HG02759 (cell line): Measurements from ENCODE around the gene COG4.
A peak's percentile ranks its signal among the peaks of the same experiment; 100 is the strongest.
"Not testable (repeated sequence)": the region's sequence is repeated elsewhere in the genome, so short reads cannot be mapped to it uniquely, and the experiment has no call there.

Experiments used
- ATAC-seq: cut with Tn5 transposase; IDR thresholded peaks from one replicate; pipeline ENCODE4 v1.9.1; 2021; ENCODE audit warnings: mild to moderate bottlenecking, moderate library complexity; ENCODE audit not compliant: unreplicated experiment

COG4 gene

DNA sequence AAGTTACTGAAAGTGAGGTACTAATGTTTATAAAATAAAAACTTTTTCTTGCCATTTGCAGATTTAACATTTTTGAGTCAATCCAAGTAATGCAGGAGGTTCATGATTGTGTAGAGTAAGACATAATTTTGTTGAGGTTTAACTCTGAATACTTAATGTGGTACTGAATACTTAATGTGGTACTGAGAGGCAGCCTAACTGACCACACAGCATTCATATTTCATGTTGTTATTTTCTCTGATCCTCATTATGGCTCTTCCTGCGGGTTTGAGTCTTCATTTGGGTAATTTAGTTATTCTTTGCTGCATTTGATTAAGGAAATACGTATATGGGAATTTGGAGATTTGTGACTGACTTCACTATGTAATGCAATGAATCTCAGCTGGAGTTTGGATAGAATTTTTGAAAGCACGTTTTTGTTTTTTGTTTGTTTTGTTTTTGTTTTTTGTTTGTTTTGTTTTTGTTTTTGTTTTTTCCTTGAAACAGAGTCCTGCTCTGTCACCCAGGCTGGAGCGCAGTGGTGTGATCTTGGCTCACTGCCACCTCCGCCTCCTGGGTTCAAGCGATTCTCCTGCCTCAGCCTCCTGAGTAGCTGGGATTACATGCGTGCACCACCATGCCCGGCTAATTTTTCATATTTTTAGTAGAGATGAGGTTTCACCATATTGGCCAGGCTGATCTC lies 4.1 kb upstream of the COG4 start:
- no peak for ATAC-seq

DNA sequence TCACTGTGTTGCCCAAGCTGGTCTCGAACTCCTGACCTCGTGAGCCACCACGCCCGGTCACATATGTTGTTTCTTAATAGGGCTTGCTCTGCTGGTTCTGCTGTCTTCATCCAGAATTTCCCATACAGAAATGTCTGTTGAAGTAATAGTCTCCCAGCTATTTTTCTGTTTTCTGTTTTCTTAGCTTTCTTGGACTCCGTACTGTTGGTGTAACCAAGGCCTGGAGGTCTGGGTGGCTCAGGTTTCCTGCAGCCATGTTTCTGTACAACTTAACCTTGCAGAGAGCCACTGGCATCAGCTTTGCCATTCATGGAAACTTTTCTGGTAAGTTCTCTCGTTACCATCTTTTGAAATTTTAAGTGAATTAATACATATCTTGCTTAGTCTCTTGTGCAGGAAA lies 3.0 kb upstream of the COG4 start:
- no peak for ATAC-seq

DNA sequence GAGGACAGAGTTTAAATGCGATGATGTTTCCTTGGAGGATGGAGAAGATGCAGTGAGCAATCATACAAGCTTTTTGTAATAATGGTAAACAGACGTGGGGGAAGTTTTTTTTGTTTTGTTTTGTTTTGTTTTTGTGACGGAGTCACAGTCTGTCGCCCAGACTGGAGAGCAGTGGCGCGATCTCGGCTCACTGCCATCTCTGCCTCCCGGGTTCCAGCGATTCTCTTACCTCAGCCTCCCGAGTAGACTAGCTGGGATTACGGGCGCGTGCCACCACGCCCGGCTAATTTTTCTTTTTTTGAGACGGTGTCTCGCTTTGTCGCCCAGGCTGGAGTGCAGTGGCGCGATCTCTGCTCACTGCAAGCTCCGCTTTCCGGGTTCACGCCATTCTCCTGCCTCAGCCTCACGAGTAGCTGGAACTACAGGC lies 1.1 kb upstream of the COG4 start:
- ATAC-seq = not testable (repeated sequence)

DNA sequence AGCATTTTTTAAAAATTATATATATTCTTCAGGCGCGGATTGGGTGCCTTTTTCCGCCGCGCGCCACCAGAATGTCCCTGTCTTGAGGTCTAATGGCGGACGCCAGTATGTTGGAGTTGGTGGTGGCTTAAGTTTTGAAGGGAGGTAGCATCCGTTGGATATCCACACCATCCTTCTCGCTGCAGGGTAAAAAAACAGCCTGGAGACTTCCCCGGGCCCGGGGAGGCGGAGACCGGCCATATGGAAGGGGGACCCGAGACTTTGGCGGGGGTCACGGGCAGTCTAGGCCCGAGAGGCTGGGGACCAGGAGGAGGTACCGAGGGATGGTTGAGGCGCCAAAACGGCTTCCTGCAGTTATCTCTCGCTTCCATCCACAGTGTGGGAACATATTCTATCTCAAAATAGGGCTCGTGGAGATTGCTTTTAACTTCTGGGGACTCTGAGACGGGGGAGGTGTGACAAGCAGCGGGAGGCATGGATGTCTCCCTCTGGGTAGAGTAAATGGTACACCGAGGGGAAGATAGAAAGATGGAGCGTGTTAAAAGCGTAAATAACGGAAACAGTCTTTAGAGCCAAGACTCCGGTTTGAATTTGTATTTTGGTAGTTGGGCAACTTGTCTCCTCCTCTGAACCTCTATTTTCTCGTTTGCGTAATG lies 517 bp upstream of the COG4 start, which contains the start of gene SF3B3:
Gene SF3B3, plus strand, starts transcription at position 74 of the 656 bp plus-strand sequence. CDS start 2,841 bp downstream, outside the sequence.
- ATAC-seq = peak; percentile 44

DNA sequence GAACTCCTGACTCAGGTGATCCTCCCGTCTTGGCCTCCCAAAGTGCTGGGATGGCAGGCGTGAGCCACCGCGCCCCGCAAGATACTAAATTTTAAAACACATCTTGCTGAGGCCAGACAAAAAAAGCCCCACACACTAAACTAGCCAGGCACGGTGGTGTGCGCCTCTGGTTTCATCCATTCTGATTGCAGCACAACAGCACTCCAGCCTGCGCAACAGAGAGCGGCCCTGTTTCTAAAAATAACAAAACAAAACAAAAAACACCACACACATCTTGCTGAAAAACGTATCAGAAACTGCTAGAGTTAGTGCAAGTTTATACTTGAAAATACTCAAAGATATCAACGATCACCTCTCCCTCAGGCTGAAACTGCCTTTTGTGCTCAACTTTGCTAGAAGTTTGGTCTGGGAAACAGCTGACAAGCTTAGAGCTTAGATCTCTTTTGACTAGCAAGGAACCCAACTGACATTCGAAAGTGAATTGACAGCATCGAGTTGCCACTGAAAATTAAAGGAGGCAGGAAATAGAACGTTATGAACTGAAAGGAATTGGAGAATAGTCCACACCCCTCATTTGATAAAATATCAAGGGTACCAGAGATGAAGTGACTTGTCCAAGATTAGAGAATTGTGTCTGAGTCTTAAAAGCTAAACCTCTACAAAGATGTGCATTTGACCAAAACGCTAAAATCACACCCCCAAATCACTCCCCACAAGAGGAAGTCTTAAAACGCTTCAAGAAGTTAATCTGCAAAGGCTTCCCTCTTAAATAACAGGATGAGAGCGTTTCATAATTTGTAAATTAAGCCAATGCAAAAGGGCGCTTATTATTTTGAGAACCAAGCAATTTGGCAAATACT lies 908 bp downstream of the COG4 start:
- ATAC-seq = no peak

DNA sequence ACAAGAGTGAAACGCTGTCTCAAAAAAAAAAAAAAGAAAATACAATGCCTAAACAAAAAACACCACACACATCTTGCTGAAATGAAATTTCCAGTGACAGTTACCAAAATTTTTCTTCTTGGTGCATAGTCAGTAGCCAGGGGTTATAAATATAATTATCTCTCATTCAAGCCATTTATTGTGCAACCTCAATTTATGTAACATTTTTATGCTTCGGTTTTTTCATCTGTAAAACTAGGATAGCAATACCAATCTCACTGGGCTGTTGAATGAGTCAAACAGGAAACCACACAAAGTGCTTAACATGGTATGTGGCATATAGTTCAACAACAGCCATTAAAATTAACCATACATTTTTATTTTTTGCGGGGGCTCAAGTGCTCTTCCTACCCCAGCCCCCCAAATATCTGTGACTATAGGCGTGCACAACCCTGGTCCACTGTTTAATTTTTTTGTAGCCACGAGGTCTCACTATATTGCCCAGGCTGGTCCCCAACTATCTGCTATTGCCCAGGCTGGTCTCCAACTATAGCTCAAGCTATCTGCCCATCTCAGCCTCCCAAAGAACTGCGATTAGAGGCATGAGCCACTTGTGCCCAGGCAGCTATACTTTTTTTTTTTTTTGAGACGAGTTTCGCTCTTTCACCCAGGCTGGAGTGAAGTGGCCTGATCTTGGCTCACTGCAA lies 2.6 kb downstream of the COG4 start:
- ATAC-seq = no peak

DNA sequence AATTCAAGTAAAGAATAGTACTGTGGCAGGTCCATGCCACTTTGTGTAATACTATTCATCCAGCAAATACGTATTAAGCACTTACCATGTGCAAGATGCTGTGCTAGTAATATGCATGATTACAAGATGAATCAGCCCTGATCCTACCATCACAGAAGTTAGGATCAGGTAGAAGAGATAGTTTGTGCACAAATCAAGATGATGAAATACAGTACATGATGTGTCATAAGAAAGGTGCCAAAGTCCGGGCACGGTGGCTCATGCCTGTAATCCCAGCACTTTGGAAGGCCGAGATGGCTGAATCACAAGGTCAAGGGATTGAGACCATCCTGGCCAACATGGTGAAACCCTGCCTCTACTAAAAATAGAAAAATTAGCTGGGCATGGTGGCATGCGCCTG lies 10.9 kb downstream of the COG4 start:
- ATAC-seq = no peak

DNA sequence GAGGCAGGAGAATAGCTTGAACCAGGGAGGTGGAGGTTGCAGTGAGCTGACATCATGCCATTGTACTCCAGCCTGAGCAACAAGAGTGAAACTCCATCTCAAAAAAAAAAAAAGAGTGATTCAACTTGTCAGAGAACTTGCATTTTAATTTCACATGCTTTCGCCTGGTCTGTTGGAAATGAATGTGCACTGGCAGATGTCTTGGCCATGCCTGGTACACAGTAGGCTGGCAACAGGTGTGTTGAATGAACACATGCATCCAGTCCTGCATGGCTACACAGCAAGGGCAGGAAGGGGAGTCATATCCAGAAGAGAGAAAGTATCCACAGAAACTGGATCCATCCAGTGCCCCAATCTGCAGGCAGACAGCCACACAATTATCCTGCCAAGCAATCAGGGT lies 11.5 kb downstream of the COG4 start:
- ATAC-seq = no peak

DNA sequence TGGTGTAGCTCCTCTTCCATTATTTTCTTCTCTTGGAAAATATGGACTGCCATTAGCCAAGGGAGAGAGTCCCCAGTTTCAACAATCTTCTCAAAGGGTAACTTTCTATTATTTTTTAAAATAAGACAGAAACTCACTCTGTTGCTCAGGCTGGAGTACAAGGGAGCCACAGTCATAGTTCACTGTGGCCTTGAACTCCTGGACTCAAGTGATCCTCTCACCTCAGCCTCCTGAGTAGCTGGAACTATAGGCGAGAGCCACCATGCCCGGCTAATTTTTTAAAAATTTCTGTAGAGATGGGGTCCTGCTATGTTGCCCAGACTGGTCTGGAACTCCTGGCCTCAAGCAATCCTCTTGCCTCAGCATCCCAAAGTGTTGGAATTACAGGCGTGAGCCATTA lies 13.1 kb downstream of the COG4 start:
- no peak for ATAC-seq

DNA sequence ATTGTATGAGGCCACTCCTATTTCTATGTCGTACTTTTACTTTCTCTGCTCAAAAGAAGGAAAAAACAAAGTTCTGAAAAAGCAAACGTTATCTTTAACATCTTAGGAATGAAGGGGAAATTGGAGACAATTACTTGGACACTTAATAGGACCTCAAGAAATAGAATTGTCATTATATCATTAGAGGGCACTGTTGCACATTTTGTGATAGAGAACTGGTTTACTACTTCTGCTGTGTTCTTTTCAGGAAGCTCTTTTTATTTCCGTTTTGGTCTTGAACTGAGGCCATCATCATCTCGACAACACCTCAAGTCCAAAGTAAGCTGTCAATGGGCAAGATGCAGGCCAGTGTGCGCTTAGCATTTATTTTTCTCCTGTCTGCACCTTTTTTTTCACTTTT lies 14.6 kb downstream of the COG4 start:
- no peak for ATAC-seq

DNA sequence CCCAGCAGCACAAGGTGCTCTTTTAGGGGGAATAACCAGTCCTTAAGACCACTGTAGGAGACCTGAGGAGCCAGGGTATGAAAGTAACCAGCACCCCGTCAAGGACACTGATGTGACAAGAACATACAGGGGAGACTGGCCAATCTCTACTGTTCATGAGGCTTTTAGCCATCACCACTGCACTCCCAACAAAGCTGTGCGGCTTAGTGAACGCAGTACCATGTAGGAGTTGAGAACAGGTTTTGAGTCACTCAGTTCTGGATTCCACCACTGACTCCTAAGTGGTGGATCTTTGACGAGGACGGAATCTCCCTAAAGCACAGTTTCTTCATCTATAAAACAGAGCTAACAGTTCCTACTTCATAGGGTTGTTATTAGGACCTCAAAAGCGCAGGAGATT lies 26.8 kb downstream of the COG4 start:
- ATAC-seq = no peak

DNA sequence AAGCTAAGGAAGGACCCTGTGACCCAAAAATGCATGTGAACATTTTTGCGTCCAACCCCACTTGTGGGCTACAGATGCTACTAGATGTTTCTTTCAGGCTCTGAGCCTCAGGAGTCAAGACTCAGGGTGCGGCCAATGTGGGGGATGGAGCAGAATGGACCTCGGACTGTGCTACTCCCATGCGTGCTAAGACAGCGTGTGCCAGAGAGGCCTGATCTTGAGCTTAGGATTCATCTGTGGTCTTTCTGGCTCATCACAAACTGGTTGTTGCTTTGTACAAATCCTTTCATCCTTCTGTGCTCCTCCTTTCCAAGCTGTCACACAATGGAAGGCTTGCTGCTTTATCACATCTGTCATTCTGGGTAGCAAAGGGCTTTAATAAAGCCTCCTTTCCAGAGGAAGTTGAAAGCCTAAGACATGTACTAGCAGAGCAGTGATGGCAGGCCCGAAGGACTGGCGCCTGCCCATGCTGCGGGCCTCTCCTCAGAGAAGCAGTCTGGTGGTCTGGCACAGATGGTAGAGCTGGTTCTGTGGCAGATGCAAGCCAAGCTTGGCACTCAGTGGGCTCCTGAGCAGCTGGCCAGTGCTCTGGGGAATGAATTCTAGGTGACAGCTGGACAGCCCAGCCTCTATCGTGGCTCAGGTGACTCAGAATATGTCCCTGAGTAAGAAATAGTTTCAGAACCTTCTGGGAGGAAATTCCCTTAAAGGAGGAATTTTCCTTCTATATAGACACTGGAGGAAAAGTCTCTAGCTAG lies 27.8 kb downstream of the COG4 start:
- ATAC-seq = no peak

DNA sequence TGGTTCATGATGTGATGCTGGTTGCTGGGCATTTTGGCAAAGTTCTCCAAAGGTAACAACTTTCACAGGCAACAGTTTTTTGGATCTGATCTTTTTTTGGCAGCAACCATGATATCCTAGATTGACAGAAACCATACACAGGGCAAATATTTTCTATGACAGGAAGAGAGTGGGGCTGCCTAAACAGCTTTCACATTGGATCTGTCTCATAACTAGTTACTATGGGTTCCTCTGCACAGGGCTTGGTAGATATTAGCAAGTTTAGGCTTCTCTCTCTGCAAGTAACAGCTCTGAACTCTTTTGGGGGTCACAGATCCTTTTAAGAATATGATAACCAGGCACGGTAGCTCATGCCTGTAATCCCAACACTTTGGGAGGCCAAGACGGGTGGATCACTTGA lies 28.6 kb downstream of the COG4 start:
- no peak for ATAC-seq

DNA sequence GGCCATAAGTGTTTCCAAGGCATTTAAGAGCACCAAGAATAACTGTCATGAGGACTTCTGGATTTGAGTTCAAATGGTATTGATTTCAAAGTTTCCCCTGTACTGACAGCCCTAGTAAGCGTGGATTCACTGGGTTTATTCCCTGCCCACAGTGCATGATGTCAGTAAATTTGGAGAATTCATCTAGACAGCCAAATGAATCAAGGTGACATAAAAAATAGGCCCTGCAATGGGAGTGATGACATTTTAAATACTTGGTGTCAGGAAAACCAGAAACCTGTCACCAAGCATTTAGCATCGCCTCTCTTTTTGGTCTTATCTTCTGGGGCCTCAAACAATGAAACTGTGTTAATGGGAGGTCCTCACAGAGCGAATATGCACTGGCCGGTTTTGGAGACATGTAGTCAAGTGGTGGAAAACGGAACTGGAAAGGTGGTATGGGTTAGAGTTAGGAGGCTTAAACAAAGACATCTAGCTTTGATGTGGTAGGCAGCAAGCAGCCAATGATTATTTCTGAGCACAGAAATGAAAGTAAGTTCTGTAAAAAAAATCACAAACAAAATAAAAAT lies 29.1 kb downstream of the COG4 start:
- ATAC-seq = no peak

DNA sequence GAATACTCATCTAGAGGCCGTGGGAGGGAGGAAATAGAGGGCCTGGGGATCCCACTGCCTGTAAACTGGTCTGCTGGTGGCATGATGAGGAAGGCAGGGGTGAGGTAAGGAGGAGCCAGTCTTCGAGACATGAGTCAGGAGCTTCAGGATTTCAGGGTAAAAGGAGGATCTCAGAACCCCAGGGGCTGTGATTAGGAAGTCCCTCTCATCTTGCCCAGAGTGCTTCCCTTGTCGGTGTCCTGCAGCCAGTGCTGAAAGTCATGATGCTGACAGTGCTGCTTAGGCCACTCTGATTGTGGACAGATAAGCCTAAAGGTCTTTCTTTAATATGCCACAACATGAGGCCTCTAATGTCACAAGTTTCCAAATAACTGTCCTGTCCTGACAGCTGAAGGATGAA lies 29.6 kb downstream of the COG4 start:
- no peak for ATAC-seq

DNA sequence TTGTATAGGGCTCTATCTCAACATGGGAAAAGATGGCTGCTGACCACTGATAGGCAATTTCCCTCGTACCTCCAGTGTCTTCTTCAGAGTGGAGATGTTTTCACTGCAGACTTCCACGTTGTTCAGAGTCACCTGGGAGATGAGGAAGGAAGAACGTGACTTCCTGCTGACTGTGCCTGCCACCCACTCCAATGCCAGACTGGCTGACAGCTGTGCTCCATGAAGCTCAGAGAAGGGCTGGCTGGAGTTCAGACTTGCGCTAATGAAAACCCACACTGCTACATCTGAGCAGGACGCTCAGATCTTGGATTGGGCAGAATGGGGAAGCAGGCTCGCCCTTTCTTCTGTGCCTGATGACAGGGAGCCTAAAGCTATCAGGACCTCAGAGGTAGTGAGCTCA lies 33.1 kb downstream of the COG4 start:
- ATAC-seq = no peak

DNA sequence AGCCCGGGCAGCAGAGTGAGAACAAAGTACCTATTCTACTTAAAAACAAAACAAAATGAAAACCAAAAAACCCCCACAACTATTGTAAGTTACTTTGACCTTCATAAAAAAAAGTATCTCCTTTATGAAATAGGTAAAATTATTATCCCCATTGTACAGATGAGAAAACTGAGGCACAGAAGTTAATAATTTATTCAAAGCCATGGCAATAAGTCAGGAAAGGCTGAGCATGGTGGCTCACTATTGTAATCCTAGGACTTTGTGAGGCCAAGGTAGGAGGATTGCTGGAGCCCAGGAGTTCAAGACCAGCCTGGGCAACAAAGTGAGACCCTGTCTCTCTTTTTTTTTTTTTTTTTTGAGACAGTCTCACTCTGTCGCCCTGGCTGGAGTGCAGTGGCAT lies 38.5 kb downstream of the COG4 start:
- ATAC-seq = no peak

DNA sequence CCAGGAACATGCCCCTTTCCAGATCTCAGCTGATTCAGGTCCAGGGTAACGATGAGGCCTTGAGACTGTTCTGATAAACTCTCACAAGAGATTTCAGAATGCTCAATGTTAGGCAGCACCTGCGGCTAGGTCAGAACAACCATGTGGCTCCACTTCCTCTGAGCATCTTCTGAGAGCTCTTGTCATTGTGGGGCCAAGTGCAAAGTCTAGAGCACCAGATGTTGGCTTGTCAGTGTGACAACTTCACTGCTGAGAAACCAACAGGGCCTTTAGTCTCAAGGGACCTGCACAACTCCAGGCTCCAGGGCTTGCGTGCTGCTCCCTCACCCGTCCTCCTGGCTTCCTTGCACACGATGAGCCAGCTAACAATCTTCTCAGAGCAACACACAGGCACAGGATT lies 39.9 kb downstream of the COG4 start:
- peak; percentile 67 for ATAC-seq

DNA sequence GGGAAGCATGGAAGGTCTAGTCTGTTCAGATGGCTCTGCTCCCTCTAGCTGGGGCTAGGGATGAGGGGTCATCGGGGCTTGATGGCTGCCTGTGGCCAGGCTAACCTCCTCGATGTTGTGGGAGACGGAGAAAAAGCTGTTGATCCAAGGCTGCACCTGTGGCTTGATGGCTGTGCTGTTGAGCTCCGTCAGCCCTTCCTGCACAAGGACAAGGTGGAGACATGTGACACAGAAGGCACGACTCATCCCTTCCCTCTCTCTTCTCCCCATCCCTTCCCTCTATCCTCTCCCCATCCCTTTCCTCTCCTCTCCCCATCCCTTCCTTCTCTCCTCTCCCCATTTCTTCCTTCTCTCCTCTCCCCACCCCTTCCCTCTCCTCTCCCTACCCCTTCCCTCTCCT lies 40.7 kb downstream of the COG4 start:
- no peak for ATAC-seq

DNA sequence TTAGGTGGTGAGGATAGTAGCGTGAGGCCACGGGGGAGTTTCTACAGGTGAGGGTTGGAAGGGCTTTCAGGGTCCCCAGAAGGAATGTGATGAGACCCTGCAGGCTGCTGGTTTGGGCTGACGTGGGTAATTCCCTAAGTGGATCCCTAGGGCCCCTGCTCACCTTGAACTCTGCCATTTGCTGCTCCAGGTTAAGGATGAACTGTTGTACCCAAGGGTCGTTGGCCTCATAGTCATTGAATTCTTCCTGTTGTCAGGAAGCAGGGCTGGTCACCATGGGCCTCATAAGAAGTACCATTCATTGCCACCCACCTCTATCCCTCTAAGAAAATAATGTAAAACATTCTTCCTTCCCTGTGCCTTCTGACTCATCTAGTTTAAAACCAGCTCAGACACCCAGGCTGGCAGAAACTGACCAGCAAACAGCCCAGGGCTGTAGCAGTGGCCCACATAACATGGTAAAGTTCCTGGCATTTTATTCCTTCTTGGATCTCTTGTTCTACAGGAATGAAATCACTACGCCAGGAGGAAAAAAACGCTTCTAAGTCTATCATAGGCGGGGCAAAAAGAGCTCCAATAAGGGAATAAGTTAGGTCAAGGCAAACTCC lies 41.3 kb downstream of the COG4 start:
- ATAC-seq = no peak
